Measurements from ENCODE around the gene FAS. TPM values are rescaled to one million over a fixed set of nuclear protein-coding genes. Genes with fewer than 3 reads are reported as not detected.

FAS gene
- polyA plus RNA-seq, 1 experiment, result 52.3 TPM

DNA sequence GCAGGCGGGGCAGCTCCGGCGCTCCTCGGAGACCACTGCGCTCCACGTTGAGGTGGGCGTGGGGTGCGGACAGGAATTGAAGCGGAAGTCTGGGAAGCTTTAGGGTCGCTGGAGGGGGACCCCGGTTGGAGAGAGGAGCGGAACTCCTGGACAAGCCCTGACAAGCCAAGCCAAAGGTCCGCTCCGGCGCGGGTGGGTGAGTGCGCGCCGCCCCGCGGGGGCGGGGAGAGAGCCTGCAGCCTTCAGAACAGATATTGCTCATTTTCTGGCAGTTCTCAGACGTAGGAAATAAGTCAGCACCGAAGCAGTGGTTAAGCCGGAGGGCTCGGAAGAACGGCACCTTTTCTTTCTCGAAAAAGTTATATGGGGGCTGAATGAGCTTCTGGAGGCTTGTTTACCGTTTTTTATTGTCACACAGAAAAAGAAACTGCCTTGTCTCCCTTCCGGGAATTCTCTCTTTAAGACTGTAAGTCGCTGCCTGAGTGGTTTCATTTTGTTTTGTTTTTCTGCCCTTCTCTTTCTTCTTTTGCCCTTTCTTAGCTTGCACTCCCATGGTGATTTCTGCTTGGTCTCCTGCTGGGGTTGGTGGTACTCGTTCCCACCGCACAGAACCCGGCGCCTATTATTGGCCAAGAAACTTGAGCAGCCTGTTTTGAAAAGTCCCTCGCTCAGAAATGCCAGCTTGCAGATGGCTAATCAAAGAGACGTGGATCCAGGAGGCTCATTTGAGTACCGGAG lies 732 bp downstream of the FAS start:
- Histone ChIP-seq H3K36me3 (ENCODE audit: control insufficient read depth, insufficient read depth, low read length) (no peaks in the 10 kb centered on the region; the same call in 1 of the 2 replicates), H3K4me3 (ENCODE audit: low read depth, low read length) (peak overlapping the region; percentile 75), H3K27me3 (ENCODE audit: control insufficient read depth, insufficient read depth, low read length) (no peaks in the 10 kb centered on the region)
- ChIA-PET POLR2A (interaction anchor here (0.6 to 0.8 kb wide), 2 partner anchors 26 to 46 kb away, joined by 3 to 4 read pairs; no protein-coding TSS in a partner anchor), CTCF (interaction anchor here (0.6 to 8.4 kb wide), 13 partner anchors 38 to 310 kb away, joined by 3 to 136 read pairs (median 4); partner anchors contain the start of gene IFIT2)
- TF ChIP-seq, protein P1, sequence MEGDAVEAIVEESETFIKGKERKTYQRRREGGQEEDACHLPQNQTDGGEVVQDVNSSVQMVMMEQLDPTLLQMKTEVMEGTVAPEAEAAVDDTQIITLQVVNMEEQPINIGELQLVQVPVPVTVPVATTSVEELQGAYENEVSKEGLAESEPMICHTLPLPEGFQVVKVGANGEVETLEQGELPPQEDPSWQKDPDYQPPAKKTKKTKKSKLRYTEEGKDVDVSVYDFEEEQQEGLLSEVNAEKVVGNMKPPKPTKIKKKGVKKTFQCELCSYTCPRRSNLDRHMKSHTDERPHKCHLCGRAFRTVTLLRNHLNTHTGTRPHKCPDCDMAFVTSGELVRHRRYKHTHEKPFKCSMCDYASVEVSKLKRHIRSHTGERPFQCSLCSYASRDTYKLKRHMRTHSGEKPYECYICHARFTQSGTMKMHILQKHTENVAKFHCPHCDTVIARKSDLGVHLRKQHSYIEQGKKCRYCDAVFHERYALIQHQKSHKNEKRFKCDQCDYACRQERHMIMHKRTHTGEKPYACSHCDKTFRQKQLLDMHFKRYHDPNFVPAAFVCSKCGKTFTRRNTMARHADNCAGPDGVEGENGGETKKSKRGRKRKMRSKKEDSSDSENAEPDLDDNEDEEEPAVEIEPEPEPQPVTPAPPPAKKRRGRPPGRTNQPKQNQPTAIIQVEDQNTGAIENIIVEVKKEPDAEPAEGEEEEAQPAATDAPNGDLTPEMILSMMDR (IDR thresholded peaks at IDR 0.05; ENCODE audit: insufficient read depth, low read depth, low read length), result 0 out of 2 replicates have a peak, but pooled peaks have one; percentile 28
- DNase-seq (ENCODE audit: low read depth), result no peak

DNA sequence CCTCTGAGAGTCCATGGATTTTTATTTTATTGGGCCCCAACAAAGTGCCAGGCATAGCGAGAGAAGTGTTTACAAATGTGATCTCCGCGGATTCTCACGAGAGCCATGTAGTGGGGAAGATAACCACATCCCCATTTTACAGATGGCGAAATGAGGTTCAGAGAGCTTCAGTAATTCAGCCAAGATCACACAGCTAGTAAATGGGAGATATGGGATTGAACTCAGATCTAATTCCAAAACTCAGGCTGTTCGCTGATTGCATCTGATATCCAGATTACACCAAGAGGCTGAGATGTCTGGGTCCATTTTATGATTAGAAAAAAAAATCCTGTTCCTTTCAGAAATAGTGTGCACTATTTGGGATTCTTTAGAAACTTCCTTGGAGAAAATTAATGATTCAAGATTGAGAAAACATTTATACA lies 1.3 kb downstream of the FAS start:
- CTCF ChIA-PET, result interaction anchor here (0.6 to 8.4 kb wide), 10 partner anchors 38 to 232 kb away, joined by 3 to 136 read pairs (median 9); no protein-coding TSS in a partner anchor
- no peaks in the 10 kb centered on the region for H3K27me3 ChIP-seq (ENCODE audit: control insufficient read depth, insufficient read depth, low read length)
- POLR2A ChIA-PET, result interaction anchor here (0.8 kb wide), 1 partner anchor 27 kb away, joined by 3 read pairs; no protein-coding TSS in a partner anchor
- peak overlapping the region; percentile 75 for H3K4me3 ChIP-seq (ENCODE audit: low read depth, low read length)
- H3K36me3 ChIP-seq (ENCODE audit: control insufficient read depth, insufficient read depth, low read length), result no peaks in the 10 kb centered on the region; the same call in 1 of the 2 replicates
- TF ChIP-seq, protein P1 (IDR thresholded peaks at IDR 0.05; ENCODE audit: insufficient read depth, low read depth, low read length), result no peak
- no peak for DNase-seq (ENCODE audit: low read depth)

DNA sequence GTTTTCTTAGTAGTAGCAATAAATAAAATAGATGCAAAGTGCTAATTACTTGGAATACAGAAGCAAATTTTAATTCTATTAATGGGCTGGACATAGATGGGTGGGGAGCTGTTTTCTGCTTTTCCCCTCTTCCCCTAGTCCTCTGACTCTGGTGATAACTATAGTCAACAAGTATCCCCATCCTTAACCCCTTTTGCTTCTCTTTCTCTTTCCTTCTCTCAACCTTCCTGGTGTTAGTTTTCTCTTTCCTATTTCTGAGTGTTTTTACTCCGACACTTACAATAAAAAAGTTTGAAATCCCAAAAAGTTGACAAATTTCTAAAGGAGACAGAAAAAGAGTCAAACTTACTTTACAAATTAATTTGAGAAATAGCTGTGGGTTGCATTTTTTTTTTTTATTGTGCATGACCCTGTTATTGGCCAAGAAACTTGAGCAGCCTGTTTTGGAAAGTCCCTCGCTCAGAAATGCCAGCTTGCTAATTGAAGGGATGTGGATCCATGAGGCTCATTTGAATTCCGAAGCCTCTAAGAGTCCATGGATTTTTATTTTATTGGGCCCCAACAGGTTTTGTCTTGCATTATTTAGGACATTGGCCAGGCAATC lies 2.4 kb downstream of the FAS start:
- no peak for DNase-seq (ENCODE audit: low read depth)
- CTCF ChIA-PET, result interaction anchor here (0.8 to 8.4 kb wide), 11 partner anchors 11 to 225 kb away, joined by 3 to 136 read pairs (median 7); no protein-coding TSS in a partner anchor
- TF ChIP-seq, protein P1 (IDR thresholded peaks at IDR 0.05; ENCODE audit: insufficient read depth, low read depth, low read length), result no peak
- no peaks in the 10 kb centered on the region; the same call in 1 of the 2 replicates for H3K36me3 ChIP-seq (ENCODE audit: control insufficient read depth, insufficient read depth, low read length)
- H3K4me3 ChIP-seq (ENCODE audit: low read depth, low read length), result peak overlapping the region; percentile 75
- POLR2A ChIA-PET, result no interaction called here
- no peaks in the 10 kb centered on the region for H3K27me3 ChIP-seq (ENCODE audit: control insufficient read depth, insufficient read depth, low read length)

DNA sequence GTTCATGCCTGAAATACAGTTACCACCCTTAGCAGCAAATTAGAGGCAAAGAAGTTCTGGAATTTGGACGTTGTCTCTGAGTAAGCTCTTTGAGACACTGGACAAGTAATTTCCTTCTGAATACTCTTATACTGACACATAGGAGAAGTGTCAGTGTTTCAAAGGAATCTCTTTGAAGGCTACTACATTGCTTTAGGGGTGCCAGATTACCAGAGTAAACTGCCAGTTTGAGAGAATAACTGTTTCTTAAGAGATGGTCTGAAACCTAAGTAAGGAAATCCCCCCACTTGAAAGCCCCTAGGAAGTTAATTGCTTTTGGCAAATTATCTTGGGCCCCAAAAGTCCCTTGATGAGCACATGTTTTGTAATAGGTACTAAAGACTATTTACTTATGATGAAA lies 3.4 kb downstream of the FAS start:
- no peak for DNase-seq (ENCODE audit: low read depth)
- ChIA-PET POLR2A (no interaction called here), CTCF (interaction anchor here (1.0 to 8.4 kb wide), 5 partner anchors 10 to 224 kb away, joined by 3 to 136 read pairs (median 7); no protein-coding TSS in a partner anchor)
- TF ChIP-seq, protein P1 (IDR thresholded peaks at IDR 0.05; ENCODE audit: insufficient read depth, low read depth, low read length), result no peak
- Histone ChIP-seq H3K27me3 (ENCODE audit: control insufficient read depth, insufficient read depth, low read length) (no peaks in the 10 kb centered on the region), H3K4me3 (ENCODE audit: low read depth, low read length) (0 out of 2 replicates have a peak overlapping the region, but pooled peaks have one; percentile 11), H3K36me3 (ENCODE audit: control insufficient read depth, insufficient read depth, low read length) (no peaks in the 10 kb centered on the region; the same call in 1 of the 2 replicates)
